IMR-90 (cell line): ENCODE data around the gene MISP3. TPM values are rescaled to one million over a fixed set of nuclear protein-coding genes. Genes with fewer than 3 reads are reported as not detected.

Source experiments
- ATAC-seq: fragments of 200-7000 bp; cut with Tn5 transposase; 2 replicates; pipeline ENCODE4 v1.9.1; 2020; ENCODE audit warnings: low read depth, mild to moderate bottlenecking, moderate library complexity
- BruUV-seq: library from RNA; stranded (reverse); fragments of 400-500 nt; replicated peaks from 2 replicates; lab custom pipeline; 2021; lab: Mats Ljungman, UMichigan
- CTCF ChIA-PET: fragments of 300-600 bp; formaldehyde crosslinking; extraction: SDS; loops from one replicate; lab custom pipeline; 2021; ENCODE audit warnings: antibody characterized with exemption; lab: Yijun Ruan, JAX
- POLR2A ChIA-PET: fragments of 300-600 bp; sonication (Branson Sonifier 250); formaldehyde crosslinking; loops from one replicate; lab custom pipeline; 2022; ENCODE audit warnings: antibody characterized with exemption; ENCODE audit not compliant: unreplicated experiment; lab: Charles Lee
- DNase-seq: peaks from one replicate; pipeline ENCODE4 v3.0.0; 2013
- H2AFZ ChIP-seq: replicated peaks from 2 replicates; pipeline ENCODE3; 2013; ENCODE audit warnings: low read length, mild to moderate bottlenecking; ENCODE audit not compliant: poor library complexity
- H2AK5ac ChIP-seq: 2 replicates; pipeline ENCODE4 v1.6.1; 2013; ENCODE audit warnings: low read depth, low read length, inconsistent platforms
- H2AK9ac ChIP-seq: replicated peaks from 2 replicates; pipeline ENCODE3; 2013; ENCODE audit warnings: mild to moderate bottlenecking, low read depth, low read length, moderate library complexity; ENCODE audit not compliant: poor library complexity
- H2BK120ac ChIP-seq: 2 replicates; pipeline ENCODE4 v1.6.1; 2013; ENCODE audit warnings: low read depth, low read length, inconsistent platforms
- H2BK15ac ChIP-seq: 3 replicates; pipeline ENCODE4 v1.6.1; 2013; ENCODE audit warnings: low read depth, low read length, inconsistent platforms
- H2BK20ac ChIP-seq: 2 replicates; pipeline ENCODE4 v1.6.1; 2013; ENCODE audit warnings: low read depth, mild to moderate bottlenecking, inconsistent platforms, low read length, moderate library complexity
- H2BK5ac ChIP-seq: 2 replicates; pipeline ENCODE4 v1.6.1; 2013; ENCODE audit warnings: mild to moderate bottlenecking, low read depth, low read length, inconsistent platforms; ENCODE audit not compliant: poor library complexity, severe bottlenecking
- H3K14ac ChIP-seq: replicated peaks from 2 replicates; pipeline ENCODE4 v1.6.1; 2013; ENCODE audit warnings: low read depth, low read length, inconsistent platforms
- H3K18ac ChIP-seq: 2 replicates; pipeline ENCODE4 v1.6.1; 2013; ENCODE audit warnings: low read depth, low read length, control low read depth
- H3K23ac ChIP-seq: 2 replicates; pipeline ENCODE4 v1.6.1; 2013; ENCODE audit warnings: low read depth, low read length, inconsistent platforms
- H3K27ac ChIP-seq: 2 replicates; pipeline ENCODE4 v1.5.1; 2013; ENCODE audit warnings: mild to moderate bottlenecking, control low read depth, low read length; ENCODE audit not compliant: insufficient read depth
- H3K27me3 ChIP-seq: 2 replicates; pipeline ENCODE4 v1.6.1; 2013; ENCODE audit warnings: low read length; ENCODE audit not compliant: control insufficient read depth, insufficient read depth
- H3K36me3 ChIP-seq: 2 replicates; pipeline ENCODE4 v1.6.1; 2013; ENCODE audit warnings: low read length, mixed read lengths; ENCODE audit not compliant: control insufficient read depth, insufficient read depth
- H3K4ac ChIP-seq: 2 replicates; pipeline ENCODE4 v1.6.1; 2013; ENCODE audit warnings: low read depth, low read length, inconsistent platforms
- H3K4me1 ChIP-seq: 2 replicates; pipeline ENCODE4 v1.6.1; 2013; ENCODE audit warnings: low read length, mixed read lengths; ENCODE audit not compliant: control insufficient read depth, insufficient read depth
- H3K4me2 ChIP-seq: 2 replicates; pipeline ENCODE4 v1.6.1; 2013; ENCODE audit warnings: low read depth, mild to moderate bottlenecking, control low read depth, low read length, moderate library complexity
- H3K4me3 ChIP-seq: 2 replicates; pipeline ENCODE4 v1.5.1; 2013; ENCODE audit warnings: low read depth, mild to moderate bottlenecking, control low read depth, low read length, moderate library complexity; ENCODE audit not compliant: insufficient read depth
- H3K56ac ChIP-seq: 2 replicates; pipeline ENCODE4 v1.6.1; 2013; ENCODE audit warnings: low read length, inconsistent platforms; ENCODE audit not compliant: insufficient read depth; ENCODE audit errors: extremely low read depth
- H3K79me1 ChIP-seq, 2 experiments: 2 replicates each; pipeline ENCODE4 v1.6.1; 2013; ENCODE audit warnings: low read length in 2 of 2, inconsistent platforms in 1 of 2, low read depth in 1 of 2
- H3K9ac ChIP-seq: 2 replicates; pipeline ENCODE4 v1.6.1; 2013; ENCODE audit warnings: low read depth, low read length, control low read depth
- H3K9me1 ChIP-seq: 2 replicates; pipeline ENCODE4 v1.6.1; 2013; ENCODE audit warnings: low read length, inconsistent platforms; ENCODE audit not compliant: insufficient read depth
- H3K9me3 ChIP-seq: 2 replicates; pipeline ENCODE4 v1.6.1; 2013; ENCODE audit warnings: low read length; ENCODE audit not compliant: control insufficient read depth, insufficient read depth
- H4K20me1 ChIP-seq: 2 replicates; pipeline ENCODE4 v1.6.1; 2013; ENCODE audit warnings: low read length, inconsistent platforms; ENCODE audit not compliant: insufficient read depth
- H4K5ac ChIP-seq: 2 replicates; pipeline ENCODE4 v1.6.1; 2013; ENCODE audit warnings: mild to moderate bottlenecking, low read depth, low read length, control low read depth
- H4K8ac ChIP-seq, 2 experiments: 2 replicates each; pipeline ENCODE4 v1.6.1; 2013; ENCODE audit warnings: low read depth in 2 of 2, low read length in 2 of 2, control low read depth in 1 of 2, inconsistent platforms in 1 of 2
- H4K91ac ChIP-seq: 2 replicates; pipeline ENCODE4 v1.6.1; 2013; ENCODE audit warnings: low read depth, low read length, inconsistent platforms; ENCODE audit not compliant: insufficient read depth
- BHLHE40 ChIP-seq: fragments of 150-350 bp; IDR thresholded peaks from 2 replicates; pipeline ENCODE4 v1.6.1; 2016; ENCODE audit warnings: mild to moderate bottlenecking, low read depth, low read length
- CEBPB ChIP-seq: IDR thresholded peaks from 2 replicates; pipeline ENCODE4 v1.6.1; 2012; ENCODE audit warnings: low read depth, low read length, improper control_type of control experiment
- CHD1 ChIP-seq: IDR thresholded peaks from 2 replicates; pipeline ENCODE4 v1.6.1; 2012; ENCODE audit warnings: low read depth, low read length, improper control_type of control experiment
- FOS ChIP-seq: fragments of 150-350 bp; IDR thresholded peaks from 2 replicates; pipeline ENCODE4 v1.6.1; 2016; ENCODE audit warnings: low read depth, low read length
- MAFK ChIP-seq: IDR thresholded peaks from 2 replicates; pipeline ENCODE4 v1.6.1; 2012; ENCODE audit warnings: low read depth, low read length, improper control_type of control experiment
- MAZ ChIP-seq: IDR thresholded peaks from 2 replicates; pipeline ENCODE4 v1.6.1; 2012; ENCODE audit warnings: low read depth, mild to moderate bottlenecking, low read length, improper control_type of control experiment, moderate library complexity, borderline replicate concordance
- MXI1 ChIP-seq: IDR thresholded peaks from 2 replicates; pipeline ENCODE4 v1.6.1; 2012; ENCODE audit warnings: low read depth, mild to moderate bottlenecking, low read length, moderate library complexity, borderline replicate concordance
- NFE2L2 ChIP-seq: fragments of 150-350 bp; IDR thresholded peaks from 2 replicates; pipeline ENCODE4 v1.6.1; 2016; ENCODE audit warnings: low read depth, mild to moderate bottlenecking, low read length
- POLR2A ChIP-seq: IDR thresholded peaks from 2 replicates; pipeline ENCODE4 v1.6.1; 2012; ENCODE audit warnings: mild to moderate bottlenecking, low read depth, low read length
- RAD21 ChIP-seq: IDR thresholded peaks from 2 replicates; pipeline ENCODE4 v1.6.1; 2012; ENCODE audit warnings: low read length, improper control_type of control experiment
- RCOR1 ChIP-seq: IDR thresholded peaks from 2 replicates; pipeline ENCODE4 v1.6.1; 2012; ENCODE audit warnings: mild to moderate bottlenecking, low read length, improper control_type of control experiment; ENCODE audit not compliant: insufficient replicate concordance
- RFX5 ChIP-seq: IDR thresholded peaks from 2 replicates; pipeline ENCODE4 v1.8.0; 2012; ENCODE audit warnings: low read depth, mild to moderate bottlenecking, low read length, moderate library complexity
- SMC3 ChIP-seq: fragments of 150-350 bp; IDR thresholded peaks from 2 replicates; pipeline ENCODE4 v1.6.1; 2016; ENCODE audit warnings: low read depth, mild to moderate bottlenecking, antibody characterized with exemption, low read length, moderate library complexity
- WGBS, 2 experiments: methylation state at CpG; one replicate each; pipeline versions ENCODE4 v1.1.5 to v1.1.7; 2013; ENCODE audit warnings: missing lambda C conversion rate in 2 of 2; ENCODE audit not compliant: insufficient read length in 1 of 2; ENCODE audit errors: extremely low coverage in 2 of 2; 5-methylcytosine and 5-hydroxymethylcytosine counted together
- dilution Hi-C: fragments of 300-500 bp; cut with HindIII; formaldehyde crosslinking; loops from one replicate; pipeline ENCODE4 v1.14.3; 2018; ENCODE audit warnings: low sequenced_read_pairs; ENCODE audit not compliant: unreplicated experiment
- in situ Hi-C: fragments of 300-500 bp; cut with MboI; formaldehyde crosslinking; loops from 3 replicates; pipeline ENCODE4 v1.14.3; 2019; ENCODE audit warnings: low sequenced_read_pairs, inconsistent platforms, mixed read lengths
- intact Hi-C: fragments of 100-400 bp; cut with micrococcal nuclease; formaldehyde crosslinking; loops from 2 replicates; pipeline ENCODE4 v1.10.0; 2022
- polyA plus RNA-seq, 3 experiments: library from polyadenylated mRNA; depleted of rRNA; stranded (reverse); fragments of >200 nt; gene quantifications; 2 replicates each; pipeline ENCODE4 v1.2.3, GENCODE V29; 2012; ENCODE audit warnings: low replicate concordance in 1 of 3
- total RNA-seq: library from RNA; depleted of rRNA; stranded (reverse); fragments of >200 nt; gene quantifications from 2 replicates; pipeline ENCODE4 v1.2.3, GENCODE V29; 2012
- TF ChIP-seq, protein P1 (sequence below): fragments of 150-350 bp; IDR thresholded peaks from 2 replicates; pipeline ENCODE4 v1.6.1; 2016; ENCODE audit warnings: low read depth, mild to moderate bottlenecking, low read length, moderate library complexity, borderline replicate concordance
- TF ChIP-seq, protein P2 (sequence below): conservative IDR thresholded peaks from 2 replicates; pipeline ENCODE4 v1.5.1; 2012; ENCODE audit warnings: mild to moderate bottlenecking, low read depth, low read length, improper control_type of control experiment
- TF ChIP-seq, protein P3 (sequence below): fragments of 150-350 bp; IDR thresholded peaks from 2 replicates; pipeline ENCODE4 v1.6.1; 2017; ENCODE audit warnings: mild to moderate bottlenecking, antibody characterized with exemption, low read length, low read depth

The MISP3 gene
- total and polyA plus RNA-seq, 2 of the 4 experiments (the other 2 are of a cell fraction), result under 0.01 to 0.68 TPM

DNA sequence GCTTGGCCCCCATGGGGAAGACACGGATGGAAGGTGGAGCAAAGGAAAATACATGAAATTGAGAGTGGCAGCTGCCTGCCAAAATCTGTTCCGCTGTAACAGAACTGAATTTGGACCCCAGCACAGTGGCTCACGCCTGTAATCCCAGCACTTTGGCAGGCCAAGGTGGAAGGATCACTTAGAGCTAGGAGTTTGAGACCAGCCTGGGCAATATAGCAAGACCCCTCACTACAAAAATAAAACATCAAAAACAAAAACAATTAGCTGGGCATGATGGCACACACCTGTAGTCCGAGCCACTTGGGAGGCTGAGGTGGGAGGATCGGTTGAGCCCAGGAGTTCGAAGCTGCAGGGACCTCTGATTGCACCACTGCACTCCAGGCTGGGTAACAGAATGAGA lies 20.1 kb upstream of the MISP3 start:
- H3K14ac ChIP-seq, result no peak overlapping the region
- H2AFZ ChIP-seq, result no peak overlapping the region
- in situ Hi-C loops (no loop called here), dilution Hi-C loops (no loop called here), intact Hi-C loops (no loop called here)
- no peak overlapping the region for H4K91ac ChIP-seq
- no TSS peak for BruUV-seq
- peaks cover 13% of the 10 kb centered on the region; the same call in 1 of the 2 replicates for H3K27me3 ChIP-seq
- TF ChIP-seq POLR2A, result no peak
- TF ChIP-seq, protein P1, sequence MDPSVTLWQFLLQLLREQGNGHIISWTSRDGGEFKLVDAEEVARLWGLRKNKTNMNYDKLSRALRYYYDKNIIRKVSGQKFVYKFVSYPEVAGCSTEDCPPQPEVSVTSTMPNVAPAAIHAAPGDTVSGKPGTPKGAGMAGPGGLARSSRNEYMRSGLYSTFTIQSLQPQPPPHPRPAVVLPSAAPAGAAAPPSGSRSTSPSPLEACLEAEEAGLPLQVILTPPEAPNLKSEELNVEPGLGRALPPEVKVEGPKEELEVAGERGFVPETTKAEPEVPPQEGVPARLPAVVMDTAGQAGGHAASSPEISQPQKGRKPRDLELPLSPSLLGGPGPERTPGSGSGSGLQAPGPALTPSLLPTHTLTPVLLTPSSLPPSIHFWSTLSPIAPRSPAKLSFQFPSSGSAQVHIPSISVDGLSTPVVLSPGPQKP, result no peak
- TF ChIP-seq FOS, result no peak
- TF ChIP-seq CEBPB, result no peak
- TF ChIP-seq SMC3, result no peak
- no peak for TF ChIP-seq MAFK
- TF ChIP-seq MXI1, result no peak
- no peak for TF ChIP-seq MAZ
- TF ChIP-seq, protein P2, sequence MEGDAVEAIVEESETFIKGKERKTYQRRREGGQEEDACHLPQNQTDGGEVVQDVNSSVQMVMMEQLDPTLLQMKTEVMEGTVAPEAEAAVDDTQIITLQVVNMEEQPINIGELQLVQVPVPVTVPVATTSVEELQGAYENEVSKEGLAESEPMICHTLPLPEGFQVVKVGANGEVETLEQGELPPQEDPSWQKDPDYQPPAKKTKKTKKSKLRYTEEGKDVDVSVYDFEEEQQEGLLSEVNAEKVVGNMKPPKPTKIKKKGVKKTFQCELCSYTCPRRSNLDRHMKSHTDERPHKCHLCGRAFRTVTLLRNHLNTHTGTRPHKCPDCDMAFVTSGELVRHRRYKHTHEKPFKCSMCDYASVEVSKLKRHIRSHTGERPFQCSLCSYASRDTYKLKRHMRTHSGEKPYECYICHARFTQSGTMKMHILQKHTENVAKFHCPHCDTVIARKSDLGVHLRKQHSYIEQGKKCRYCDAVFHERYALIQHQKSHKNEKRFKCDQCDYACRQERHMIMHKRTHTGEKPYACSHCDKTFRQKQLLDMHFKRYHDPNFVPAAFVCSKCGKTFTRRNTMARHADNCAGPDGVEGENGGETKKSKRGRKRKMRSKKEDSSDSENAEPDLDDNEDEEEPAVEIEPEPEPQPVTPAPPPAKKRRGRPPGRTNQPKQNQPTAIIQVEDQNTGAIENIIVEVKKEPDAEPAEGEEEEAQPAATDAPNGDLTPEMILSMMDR, result no peak
- no peak for TF ChIP-seq RCOR1
- TF ChIP-seq RAD21, result no peak
- TF ChIP-seq, protein P3, sequence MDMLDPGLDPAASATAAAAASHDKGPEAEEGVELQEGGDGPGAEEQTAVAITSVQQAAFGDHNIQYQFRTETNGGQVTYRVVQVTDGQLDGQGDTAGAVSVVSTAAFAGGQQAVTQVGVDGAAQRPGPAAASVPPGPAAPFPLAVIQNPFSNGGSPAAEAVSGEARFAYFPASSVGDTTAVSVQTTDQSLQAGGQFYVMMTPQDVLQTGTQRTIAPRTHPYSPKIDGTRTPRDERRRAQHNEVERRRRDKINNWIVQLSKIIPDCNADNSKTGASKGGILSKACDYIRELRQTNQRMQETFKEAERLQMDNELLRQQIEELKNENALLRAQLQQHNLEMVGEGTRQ, result no peak
- no peak for TF ChIP-seq BHLHE40
- TF ChIP-seq RFX5, result no peak
- TF ChIP-seq NFE2L2, result no peak
- no peak for TF ChIP-seq CHD1
- H3K4ac ChIP-seq, result no peak overlapping the region
- H3K18ac ChIP-seq, result no peak overlapping the region
- H3K4me3 ChIP-seq, result no peak overlapping the region
- peaks cover 2% of the 10 kb centered on the region; the same call in 1 of the 2 replicates for H3K9me3 ChIP-seq
- H2AK9ac ChIP-seq, result no peak overlapping the region
- ChIA-PET CTCF (interaction anchor here (0.5 kb wide), 1 partner anchor 91 kb away, joined by 3 read pairs; no protein-coding TSS in a partner anchor), POLR2A (no interaction called here)
- no peaks in the 10 kb centered on the region for H3K9me1 ChIP-seq
- H3K27ac ChIP-seq, result no peak overlapping the region
- ATAC-seq (no peak), DNase-seq (no peak)
- no peak overlapping the region for H2BK120ac ChIP-seq
- no peak overlapping the region for H2AK5ac ChIP-seq
- no peak overlapping the region for H2BK20ac ChIP-seq
- H3K36me3 ChIP-seq, result no peaks in the 10 kb centered on the region
- no peak overlapping the region for H3K23ac ChIP-seq
- WGBS, 2 experiments, result 87% methylated on average over 3 of the region's 6 CpGs; no CpG with 5 or more reads in 1 of the 2 experiments
- no peak overlapping the region for H2BK15ac ChIP-seq
- H3K4me2 ChIP-seq, result no peak overlapping the region
- no peak overlapping the region for H3K56ac ChIP-seq
- H3K9ac ChIP-seq, result no peak overlapping the region
- H2BK5ac ChIP-seq, result no peak overlapping the region
- no peaks in the 10 kb centered on the region for H3K79me1 ChIP-seq
- H4K8ac ChIP-seq, result no peak overlapping the region
- no peak overlapping the region for H4K5ac ChIP-seq
- H3K4me1 ChIP-seq, result no peaks in the 10 kb centered on the region
- H4K20me1 ChIP-seq, result no peaks in the 10 kb centered on the region
